ENCODE results near the gene GIPC2. TPM values are rescaled to one million over a fixed set of nuclear protein-coding genes. Genes with fewer than 3 reads are reported as not detected.

GIPC2 gene
- total and polyA plus RNA-seq, 2 of the 4 experiments (the other 2 are of a cell fraction), result 0.07 to 0.18 TPM

DNA sequence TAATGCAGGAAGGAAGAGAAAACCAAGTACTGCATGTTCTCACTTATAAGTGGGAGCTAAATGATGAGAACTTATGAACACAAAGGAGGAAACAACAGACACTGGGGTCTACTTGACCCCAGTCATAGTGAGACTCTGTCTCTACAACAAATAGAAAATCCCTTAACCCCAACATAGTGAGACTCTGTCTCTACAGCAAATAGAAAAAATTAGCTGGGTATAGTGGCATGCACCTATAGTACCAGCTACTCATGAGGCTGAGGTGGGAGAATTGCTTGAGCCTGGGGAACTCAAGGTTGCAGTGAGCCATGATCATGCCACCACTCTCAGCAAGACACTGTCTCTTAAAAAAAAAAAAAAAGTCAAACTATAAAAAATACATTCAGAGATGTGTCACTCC lies 42.7 kb downstream of the GIPC2 start:
- no peak overlapping the region for H2BK20ac ChIP-seq (ENCODE audit: low read depth, low read length)
- no peak overlapping the region for H4K8ac ChIP-seq (ENCODE audit: low read depth in 2 of 2, low read length in 2 of 2)
- H3K18ac ChIP-seq (ENCODE audit: low read depth, low read length), result no peak overlapping the region
- no peak overlapping the region for H3K9ac ChIP-seq (ENCODE audit: low read depth, low read length)
- no peaks in the 10 kb centered on the region for H3K4me1 ChIP-seq (ENCODE audit: control insufficient read depth, insufficient read depth, low read length)
- peaks cover 2% of the 10 kb centered on the region; the same call in 1 of the 2 replicates for H3K9me3 ChIP-seq (ENCODE audit: control insufficient read depth, insufficient read depth, low read length)
- no peak for ATAC-seq (ENCODE audit: low read depth)
- H2BK5ac ChIP-seq (ENCODE audit: low read depth, low read length, poor library complexity, severe bottlenecking), result no peak overlapping the region
- H3K14ac ChIP-seq (replicated peaks; ENCODE audit: low read depth, low read length), result no peak overlapping the region
- H2BK120ac ChIP-seq (ENCODE audit: low read depth, low read length), result no peak overlapping the region
- no peak overlapping the region for H2AK9ac ChIP-seq (replicated peaks; ENCODE audit: low read depth, low read length, poor library complexity)
- H3K9me1 ChIP-seq (ENCODE audit: insufficient read depth, low read length), result no peaks in the 10 kb centered on the region
- H3K4ac ChIP-seq (ENCODE audit: low read depth, low read length), result no peak overlapping the region
- H2AK5ac ChIP-seq (ENCODE audit: low read depth, low read length), result no peak overlapping the region
- intact Hi-C loops (cut with micrococcal nuclease), result no loop called here
- H3K27me3 ChIP-seq (ENCODE audit: control insufficient read depth, insufficient read depth, low read length), result no peaks in the 10 kb centered on the region
- TF ChIP-seq RFX5 (IDR thresholded peaks at IDR 0.05; ENCODE audit: low read depth, low read length) (no peak), CEBPB (IDR thresholded peaks at IDR 0.05; ENCODE audit: low read depth, low read length) (no peak), BHLHE40 (IDR thresholded peaks at IDR 0.05; ENCODE audit: low read depth, low read length) (no peak), CHD1 (IDR thresholded peaks at IDR 0.05; ENCODE audit: low read depth, low read length) (no peak), MAZ (IDR thresholded peaks at IDR 0.05; ENCODE audit: borderline replicate concordance, low read depth, low read length) (no peak)
- TF ChIP-seq, protein P1, sequence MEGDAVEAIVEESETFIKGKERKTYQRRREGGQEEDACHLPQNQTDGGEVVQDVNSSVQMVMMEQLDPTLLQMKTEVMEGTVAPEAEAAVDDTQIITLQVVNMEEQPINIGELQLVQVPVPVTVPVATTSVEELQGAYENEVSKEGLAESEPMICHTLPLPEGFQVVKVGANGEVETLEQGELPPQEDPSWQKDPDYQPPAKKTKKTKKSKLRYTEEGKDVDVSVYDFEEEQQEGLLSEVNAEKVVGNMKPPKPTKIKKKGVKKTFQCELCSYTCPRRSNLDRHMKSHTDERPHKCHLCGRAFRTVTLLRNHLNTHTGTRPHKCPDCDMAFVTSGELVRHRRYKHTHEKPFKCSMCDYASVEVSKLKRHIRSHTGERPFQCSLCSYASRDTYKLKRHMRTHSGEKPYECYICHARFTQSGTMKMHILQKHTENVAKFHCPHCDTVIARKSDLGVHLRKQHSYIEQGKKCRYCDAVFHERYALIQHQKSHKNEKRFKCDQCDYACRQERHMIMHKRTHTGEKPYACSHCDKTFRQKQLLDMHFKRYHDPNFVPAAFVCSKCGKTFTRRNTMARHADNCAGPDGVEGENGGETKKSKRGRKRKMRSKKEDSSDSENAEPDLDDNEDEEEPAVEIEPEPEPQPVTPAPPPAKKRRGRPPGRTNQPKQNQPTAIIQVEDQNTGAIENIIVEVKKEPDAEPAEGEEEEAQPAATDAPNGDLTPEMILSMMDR (conservative IDR thresholded peaks at IDR 0.05; ENCODE audit: low read depth, low read length), result no peak
- in situ Hi-C loops (cut with MboI; ENCODE audit: low sequenced_read_pairs), result no loop called here
- dilution Hi-C loops (cut with HindIII; ENCODE audit: low sequenced_read_pairs, unreplicated experiment), result no loop called here
- no peak overlapping the region for H3K23ac ChIP-seq (ENCODE audit: low read depth, low read length)
- ChIA-PET CTCF (no interaction called here), POLR2A (ENCODE audit: unreplicated experiment) (no interaction called here)
- H3K4me3 ChIP-seq (ENCODE audit: insufficient read depth, low read depth, low read length), result no peak overlapping the region
- H3K79me1 ChIP-seq (ENCODE audit: low read depth in 1 of 2, low read length in 2 of 2), result no peaks in the 10 kb centered on the region
- no peak overlapping the region for H3K56ac ChIP-seq (ENCODE audit: extremely low read depth, insufficient read depth, low read length)
- no peak overlapping the region for H2BK15ac ChIP-seq (ENCODE audit: low read depth, low read length)
- no peak overlapping the region for H4K91ac ChIP-seq (ENCODE audit: insufficient read depth, low read depth, low read length)
- BruUV-seq (replicated peaks), result no TSS peak
- no peaks in the 10 kb centered on the region for H3K36me3 ChIP-seq (ENCODE audit: control insufficient read depth, insufficient read depth, low read length)
- H4K5ac ChIP-seq (ENCODE audit: low read depth, low read length), result no peak overlapping the region
- no peak overlapping the region for H2AFZ ChIP-seq (replicated peaks; ENCODE audit: low read length, poor library complexity)
- no peak for DNase-seq
- H3K4me2 ChIP-seq (ENCODE audit: low read depth, low read length), result no peak overlapping the region
- H3K27ac ChIP-seq (ENCODE audit: insufficient read depth, low read length), result no peak overlapping the region
- H4K20me1 ChIP-seq (ENCODE audit: insufficient read depth, low read length), result no peaks in the 10 kb centered on the region

Data from IMR-90 (cell line).